Ramos (cell line): Measurements from ENCODE around the gene PDLIM5.

Experiments
- in situ Hi-C: fragments of 300-500 bp; cut with MboI; formaldehyde crosslinking; loops from one replicate; pipeline ENCODE4 v1.14.3; 2022; ENCODE audit warnings: low sequenced_read_pairs; ENCODE audit not compliant: unreplicated experiment

PDLIM5 gene

GRCh38 chr4:94669672-94670664 lies 218.2 kb downstream of the PDLIM5 start:
- in situ Hi-C loops = no loop called here

- in situ Hi-C loops = no loop called here
These were observed 219.4 kb downstream of the PDLIM5 start for GRCh38 chr4:94671113-94671512.

- in situ Hi-C loops = no loop called here
These were observed 222.2 kb downstream of the PDLIM5 start for GRCh38 chr4:94673961-94674360.

DNA sequence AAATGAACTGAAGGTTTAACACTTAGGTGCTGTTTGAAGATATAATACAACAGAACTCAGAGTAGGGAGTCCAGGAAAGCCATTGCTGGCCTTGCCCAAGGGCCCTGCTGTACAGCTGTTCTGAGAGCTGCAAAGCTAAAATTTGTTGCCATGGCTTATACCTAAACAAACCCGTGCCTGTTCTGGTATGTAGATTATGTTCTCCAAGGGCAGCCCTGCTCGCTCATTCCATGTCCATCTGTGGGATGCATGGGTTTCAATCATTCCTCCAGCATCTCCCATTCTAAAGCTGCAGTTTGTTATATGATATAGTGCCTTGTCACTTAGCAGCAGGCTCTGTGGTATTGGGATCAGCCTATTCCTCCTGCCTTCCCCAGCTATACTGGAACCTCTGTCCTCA lies 225.2 kb downstream of the PDLIM5 start:
- in situ Hi-C loops = no loop called here

- in situ Hi-C loops = no loop called here
These were observed 227.2 kb downstream of the PDLIM5 start for GRCh38 chr4:94678896-94679295.

DNA sequence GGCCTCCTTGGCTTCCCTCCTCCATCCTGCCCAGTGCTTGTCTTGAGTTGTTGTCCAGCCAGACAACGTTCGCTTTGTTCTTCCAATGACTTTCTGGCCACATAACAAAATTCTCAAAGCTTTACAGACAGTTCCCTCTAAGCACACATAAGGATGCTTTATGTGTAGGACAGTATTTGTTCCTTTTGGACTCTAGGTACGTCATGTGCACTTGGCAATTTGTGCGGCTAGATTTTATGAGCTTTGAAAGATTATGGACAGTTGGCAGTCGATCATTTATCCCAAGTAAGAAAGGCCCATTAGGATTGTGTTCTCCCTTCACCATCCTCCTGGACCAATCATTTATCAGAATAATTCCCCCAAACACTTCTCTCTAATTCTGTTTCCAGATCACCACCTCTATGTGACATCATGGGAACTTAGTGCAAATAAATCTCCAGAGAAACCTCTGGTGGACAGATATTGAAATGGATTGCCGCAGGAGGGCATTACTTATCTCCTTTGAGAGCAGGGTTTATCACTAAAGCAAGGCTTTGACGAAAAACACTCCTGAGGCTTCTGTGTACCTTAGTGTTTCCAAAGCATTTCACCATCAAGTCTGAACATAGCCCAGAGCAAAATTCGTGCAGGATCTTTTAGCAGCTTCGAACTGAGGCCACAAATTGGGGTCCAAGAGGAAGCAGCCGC lies 228.6 kb downstream of the PDLIM5 start:
- in situ Hi-C loops = no loop called here

- in situ Hi-C loops = no loop called here
These were observed 234.3 kb downstream of the PDLIM5 start for GRCh38 chr4:94686086-94686485.

DNA sequence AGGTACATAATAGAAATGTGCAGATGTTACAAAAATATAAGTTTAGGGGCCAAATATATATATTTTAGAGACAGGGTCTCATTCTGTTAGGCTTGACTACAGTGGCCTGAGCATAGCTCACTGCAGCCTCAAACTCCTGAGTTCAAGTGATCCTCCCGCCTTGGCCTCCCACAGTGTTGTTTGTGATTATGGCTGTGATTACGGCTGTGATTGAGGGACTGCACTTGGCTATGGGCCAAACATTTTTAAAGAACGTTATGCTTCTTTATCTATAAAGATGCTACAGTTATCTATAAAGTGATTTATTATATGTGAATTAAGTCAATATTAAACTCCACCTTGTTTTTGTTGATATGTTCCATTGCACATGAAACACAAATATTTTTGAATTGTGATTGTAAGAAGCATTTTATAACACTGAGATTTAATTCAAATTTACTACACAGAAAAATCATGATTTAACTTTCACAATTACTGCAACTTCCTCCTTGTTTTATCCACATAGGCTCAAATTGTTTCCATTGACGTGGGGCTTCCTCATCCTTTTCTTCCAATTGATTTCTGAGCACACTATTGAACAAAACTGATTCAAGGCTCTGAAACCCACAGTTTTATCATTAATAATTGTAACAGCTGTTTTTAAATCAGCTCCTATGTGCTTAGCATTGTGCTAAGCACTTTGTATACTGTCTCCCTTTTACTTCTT lies 237.6 kb downstream of the PDLIM5 start:
- in situ Hi-C loops = no loop called here

DNA sequence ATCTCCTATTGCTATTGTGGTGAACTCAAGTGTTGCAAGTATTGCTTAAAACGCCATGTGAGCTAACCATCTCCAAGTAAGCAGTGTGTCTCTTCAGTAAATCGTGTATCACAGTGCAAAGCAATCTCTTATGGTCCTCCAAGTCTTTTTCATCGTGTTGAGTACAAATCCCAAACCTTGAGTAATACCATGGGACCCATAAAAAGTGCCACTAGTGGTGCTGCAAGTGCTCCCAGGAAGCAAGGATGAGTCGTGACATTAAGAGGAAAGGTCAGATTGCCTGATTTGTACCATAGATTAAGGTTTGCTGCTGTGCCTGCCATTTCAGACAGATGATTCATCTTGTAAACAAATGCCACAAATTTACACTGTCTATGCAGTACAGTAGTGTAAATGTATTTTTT lies 239.1 kb downstream of the PDLIM5 start:
- in situ Hi-C loops = no loop called here

DNA sequence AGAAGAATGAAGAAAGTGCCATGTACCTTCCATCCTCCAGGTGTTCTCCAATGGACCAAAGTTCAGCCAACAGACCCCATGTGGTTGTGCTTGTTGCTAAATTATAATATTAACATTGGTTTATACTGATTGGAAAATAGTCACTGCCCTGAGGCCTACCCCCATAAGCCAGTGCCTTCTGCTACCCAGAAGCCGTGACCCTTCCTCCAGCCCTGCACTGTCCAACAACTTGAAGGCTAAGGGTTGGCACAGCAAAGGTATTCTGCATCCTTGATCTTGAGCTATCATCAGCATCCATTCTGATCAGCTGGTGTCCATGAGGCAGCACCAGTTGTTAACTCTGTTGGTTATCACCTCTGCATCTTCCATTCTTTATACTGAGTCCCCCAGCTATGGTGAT lies 239.8 kb downstream of the PDLIM5 start:
- in situ Hi-C loops = no loop called here

DNA sequence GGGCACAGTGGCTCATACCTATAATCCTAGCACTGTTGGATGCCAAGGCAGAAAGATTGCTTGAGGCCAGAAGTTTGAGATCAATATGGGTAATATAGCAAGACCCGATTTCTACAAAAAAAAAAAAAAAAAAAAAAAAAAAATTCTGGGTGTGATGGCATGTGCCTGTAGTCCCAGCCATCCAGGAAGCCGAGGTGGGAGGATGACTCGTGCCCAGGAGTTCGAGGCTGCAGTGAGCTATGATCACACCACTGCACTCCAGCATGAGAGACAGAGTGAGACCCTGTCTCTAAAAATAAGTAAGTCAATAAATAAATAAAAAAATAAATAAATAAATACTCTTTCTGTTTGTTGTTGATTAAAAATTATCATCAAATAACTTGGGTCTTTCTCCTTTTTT lies 243.6 kb downstream of the PDLIM5 start:
- in situ Hi-C loops = no loop called here

GRCh38 chr4:94698187-94698586 lies 246.4 kb downstream of the PDLIM5 start:
- in situ Hi-C loops = no loop called here

GRCh38 chr4:94700298-94700697 lies 248.6 kb downstream of the PDLIM5 start:
- in situ Hi-C loops = no loop called here

DNA sequence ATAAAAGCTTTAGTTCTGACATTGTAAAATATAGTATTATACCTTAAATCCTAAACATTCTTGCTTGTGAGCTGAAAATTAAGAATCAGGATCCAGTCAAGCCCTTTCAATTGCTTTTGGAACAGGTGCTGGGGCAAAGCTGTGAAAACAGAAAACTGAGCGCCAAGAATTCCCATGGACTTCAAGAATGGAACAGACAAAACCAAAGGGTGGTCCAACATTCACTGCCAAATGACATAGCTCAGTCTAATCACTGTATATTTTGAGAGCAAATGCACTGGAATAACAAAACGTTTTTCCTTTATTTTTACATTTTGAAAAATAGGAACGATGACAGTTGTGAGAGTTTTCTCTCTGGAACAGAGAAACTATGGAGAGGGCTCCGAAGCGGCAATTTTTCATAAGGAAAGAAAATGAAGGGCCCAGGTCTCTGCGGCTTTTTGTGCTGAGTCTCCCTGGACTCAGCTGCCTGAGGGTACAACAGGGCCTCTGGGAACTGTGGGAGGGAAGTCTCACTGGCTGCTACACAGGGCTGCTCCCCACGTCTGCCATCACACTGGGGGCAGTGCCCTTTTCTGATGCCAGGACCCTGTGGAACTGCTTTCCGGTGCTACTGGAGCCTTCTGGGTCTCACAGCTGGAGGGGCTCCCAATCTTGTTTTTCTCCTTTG lies 250.0 kb downstream of the PDLIM5 start:
- in situ Hi-C loops = no loop called here

DNA sequence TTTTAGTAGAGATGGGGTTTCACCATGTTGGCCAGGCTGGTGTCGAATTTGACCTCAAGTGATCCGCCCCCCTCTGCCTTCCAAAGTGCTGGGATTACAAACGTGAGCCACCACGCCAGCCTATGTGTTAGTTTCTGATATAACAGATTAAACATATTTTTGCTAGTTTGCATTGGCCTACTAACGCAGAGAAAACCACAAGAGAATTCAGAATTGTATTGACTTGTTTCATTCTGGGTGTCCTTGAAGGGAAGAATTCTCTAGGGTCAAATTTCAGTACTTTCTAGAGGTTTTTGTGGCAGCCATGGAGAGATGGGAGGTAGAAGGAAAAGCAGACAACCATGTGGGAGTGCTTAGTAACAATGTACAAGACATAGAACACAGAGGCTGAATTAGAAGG lies 259.9 kb downstream of the PDLIM5 start:
- in situ Hi-C loops = no loop called here

DNA sequence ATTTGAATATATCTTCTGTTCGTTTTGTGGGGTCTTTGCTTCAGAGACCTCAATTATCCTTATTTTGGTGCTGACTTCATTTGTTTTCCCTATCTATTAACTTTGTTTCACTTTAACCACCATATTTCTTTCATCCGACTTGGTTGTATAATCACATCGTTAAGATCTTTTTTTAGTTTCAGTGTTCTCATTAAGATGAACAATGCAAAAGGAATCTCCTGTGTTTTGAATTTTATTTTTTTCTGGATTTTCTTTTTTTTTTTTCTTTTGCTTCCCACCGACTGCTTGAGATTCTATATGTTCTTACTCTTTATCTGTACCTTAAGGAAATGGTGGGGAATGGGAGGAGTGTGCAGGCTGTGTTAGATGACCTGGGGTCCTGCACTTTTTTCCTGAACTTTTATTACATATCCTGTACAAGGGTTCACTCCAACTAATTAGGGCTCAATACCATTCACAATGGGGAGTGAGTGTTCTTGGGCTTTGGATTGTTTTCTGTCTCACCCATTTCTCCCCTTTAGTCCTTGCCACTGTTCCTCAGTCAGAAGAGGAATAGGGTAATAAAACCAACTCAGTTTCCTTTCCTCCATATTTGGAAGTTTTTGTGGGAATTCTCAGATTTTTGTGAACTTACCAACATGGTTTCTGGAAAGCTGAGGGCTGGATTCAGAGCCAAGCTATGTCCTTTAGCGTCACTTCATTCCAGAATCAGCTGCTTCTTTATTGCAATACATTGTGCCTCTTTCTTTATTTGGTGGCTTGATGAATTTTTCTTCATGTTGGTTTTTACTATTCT lies 262.8 kb downstream of the PDLIM5 start:
- in situ Hi-C loops = no loop called here

- in situ Hi-C loops = no loop called here
These were observed 264.0 kb downstream of the PDLIM5 start for GRCh38 chr4:94715726-94716125.
